HT1080 (cell line): Measurements from ENCODE around the gene BAHCC1. TPM values are rescaled to one million over a fixed set of nuclear protein-coding genes. Genes with fewer than 3 reads are reported as not detected.

ENCODE experiments used
- DNase-seq: peaks from one replicate; pipeline ENCODE4 v3.0.0-alpha.2; 2015; ENCODE audit warnings: low read depth
- total RNA-seq: library from RNA; depleted of rRNA; stranded (reverse); fragments of >200 nt; shearing (Covaris generic); gene quantifications from 2 replicates; pipeline ENCODE4 v1.2.3, GENCODE V29; 2014

The BAHCC1 gene
- total RNA-seq, 1 experiment from 2014 or later: 0.43 TPM

DNA sequence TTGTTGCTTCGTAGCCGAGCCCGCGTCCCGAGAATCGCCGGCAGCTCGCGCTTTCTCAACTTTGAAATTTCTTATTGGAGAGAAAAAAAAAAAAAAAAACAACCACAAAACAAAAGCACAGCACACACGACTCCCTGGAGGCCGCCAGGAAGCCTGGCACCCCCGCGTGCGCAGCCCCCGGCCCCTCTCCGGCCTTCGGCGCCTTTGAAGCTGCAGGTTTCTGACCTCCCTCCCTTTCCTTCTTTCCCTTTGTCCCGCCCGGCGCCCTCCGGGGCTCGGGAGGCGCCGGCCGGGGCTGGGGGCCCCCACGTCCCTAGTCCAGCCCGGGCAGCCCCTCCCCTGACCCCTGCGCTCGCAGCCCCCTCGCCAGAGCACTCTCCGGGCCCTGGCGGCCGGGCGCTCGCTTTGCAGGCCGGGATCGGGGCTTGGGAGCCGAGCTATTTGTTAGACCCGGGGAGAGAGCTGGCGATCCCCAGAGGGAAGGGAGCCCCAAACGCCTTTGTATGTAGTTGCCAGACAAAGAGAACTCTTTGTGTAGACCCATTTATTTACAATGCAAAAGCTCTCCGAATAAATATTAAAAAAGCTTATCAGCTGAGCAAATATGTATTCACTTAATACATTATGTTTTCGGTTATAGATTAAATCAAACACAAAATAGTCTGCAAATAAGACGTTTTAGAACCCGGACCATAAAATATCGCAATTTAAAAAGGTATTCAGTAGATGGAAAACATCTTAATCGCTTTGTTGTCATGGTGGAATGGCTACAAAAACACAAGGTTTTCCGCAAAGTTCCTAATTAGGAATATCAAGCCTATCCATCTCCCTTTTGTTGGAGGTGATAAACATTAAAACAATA lies 2.3 kb downstream of the BAHCC1 start:
- DNase-seq: no peak

DNA sequence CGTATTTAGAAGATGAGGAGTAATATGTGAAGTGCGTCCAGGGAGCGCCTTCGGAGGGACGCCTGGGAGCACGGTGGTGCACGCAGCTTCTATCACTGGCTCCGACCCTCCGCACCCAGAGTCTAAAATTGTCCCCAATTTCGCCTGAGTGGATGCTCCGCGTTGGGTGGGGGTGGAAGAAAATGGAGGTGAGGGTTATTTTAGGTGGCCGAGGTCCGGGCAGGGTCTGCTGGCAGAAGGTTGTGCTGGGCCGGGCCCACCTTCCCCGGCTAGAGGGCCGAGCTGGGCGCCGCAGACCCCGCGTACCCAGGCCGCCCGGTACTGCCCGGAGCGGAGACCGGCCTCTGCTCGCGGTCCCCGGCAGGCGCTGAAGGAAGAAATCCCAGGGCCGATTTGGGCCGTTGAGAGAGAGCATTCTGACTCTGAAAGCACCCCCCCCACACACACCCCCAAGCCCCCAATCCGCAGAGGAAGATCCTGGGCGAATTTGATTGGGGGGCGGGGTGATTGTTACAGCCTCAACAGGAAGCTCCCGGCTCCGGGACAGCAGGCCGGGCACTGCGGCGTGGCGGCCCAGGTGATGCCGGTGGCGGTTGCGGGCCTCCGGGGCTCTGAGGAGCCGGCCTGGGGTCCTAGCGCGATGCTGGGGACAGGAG lies 3.0 kb downstream of the BAHCC1 start:
- no peak for DNase-seq

DNA sequence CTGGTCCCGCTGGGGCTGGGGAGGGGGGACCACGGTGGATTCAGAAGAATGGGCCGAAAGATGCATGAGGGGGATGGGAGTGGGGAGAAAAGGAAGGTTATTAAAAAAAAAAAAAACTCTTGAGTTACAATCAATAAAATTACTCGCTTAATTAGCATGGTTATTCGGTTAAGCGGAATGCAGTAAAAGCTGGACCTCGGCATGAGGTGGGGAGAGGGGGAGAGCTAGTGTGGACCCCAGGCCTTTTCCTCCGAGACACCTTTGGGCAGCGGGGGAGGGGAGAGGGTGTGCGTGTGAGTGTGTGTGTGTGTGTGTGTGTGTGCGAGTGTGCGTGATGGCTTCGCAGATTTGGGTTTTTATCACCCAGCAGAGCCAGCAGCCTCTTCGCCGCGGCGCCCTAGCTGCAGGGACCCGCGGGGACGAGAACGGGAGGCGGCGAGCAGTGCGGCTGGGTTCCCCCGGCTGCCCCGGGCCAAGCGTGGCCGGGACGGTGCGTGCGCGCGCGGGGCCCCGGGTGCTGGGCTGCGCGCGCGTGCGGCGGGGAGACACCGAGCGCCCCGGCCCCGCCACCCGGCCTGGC lies 3.7 kb downstream of the BAHCC1 start:
- DNase-seq: no peak

DNA sequence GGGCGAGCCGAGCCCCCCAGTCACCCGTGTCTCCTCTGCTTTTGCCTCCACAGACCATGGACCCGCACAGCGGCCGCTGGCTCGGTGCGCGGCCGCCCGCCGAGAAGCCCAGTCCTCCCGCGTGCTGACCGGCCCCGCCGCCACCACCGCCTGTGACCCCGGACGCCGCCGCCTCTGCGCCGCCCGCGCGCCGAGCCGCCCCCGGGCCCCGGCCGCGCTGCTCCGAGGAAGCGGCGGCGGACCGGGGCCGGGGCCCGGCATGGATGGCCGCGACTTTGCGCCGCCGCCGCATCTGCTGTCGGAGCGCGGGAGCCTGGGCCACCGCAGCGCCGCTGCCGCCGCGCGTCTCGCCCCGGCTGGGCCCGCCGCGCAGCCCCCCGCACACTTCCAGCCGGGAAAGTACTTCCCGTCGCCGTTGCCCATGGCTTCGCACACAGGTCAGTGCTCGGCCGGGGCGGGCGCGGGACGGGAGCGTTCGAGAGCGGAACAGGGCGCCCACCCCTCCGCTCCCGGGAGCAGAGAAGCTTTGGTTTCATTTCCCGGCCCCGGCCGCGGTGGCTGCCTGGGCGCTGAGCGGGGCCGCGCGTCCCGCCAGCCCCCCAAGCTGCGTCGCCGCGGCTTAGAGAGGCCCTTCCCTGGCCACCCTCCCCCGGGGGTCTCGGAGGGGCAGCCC lies 4.4 kb downstream of the BAHCC1 start:
- DNase-seq: no peak

DNA sequence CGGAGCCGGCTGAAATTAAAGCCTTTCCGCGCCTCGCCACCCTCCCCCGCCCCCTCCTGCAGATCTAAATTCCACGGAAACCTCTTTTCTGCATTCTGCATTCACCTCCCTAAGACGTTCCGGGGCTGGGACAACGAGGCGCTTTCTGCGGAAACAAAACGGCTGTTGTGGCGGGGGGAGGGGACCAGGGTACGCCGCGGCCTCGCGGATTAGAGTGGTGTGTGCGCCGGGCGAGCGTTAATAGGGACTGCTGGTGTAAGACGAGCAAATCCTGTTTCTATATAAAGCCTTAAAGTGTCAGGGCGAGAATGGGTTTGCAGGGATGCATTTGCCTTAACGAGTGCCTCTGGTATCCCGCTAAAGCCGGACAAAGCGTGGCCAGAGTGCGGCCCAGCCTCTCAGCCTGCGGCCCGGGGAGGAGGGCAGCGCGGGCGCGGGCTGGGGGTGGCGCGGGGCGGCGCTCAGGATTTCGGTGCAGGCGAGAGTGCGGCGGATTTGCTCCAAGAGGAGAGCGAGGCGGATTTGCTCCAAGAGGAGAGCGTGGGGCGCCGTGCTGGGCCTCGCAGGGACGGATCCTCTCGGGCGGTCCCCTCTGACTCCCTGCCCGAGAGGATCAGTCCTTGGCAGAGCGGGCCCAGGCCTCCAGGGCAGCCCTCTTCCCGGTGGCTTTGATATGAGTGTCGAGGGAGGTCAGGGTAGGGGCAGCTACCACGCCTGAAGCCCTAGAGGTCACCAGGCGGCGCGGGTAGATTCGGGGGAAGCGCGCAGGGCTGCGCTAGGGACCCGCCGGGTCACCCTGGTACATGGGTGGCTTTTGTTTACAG lies 5.1 kb downstream of the BAHCC1 start:
- DNase-seq: no peak

DNA sequence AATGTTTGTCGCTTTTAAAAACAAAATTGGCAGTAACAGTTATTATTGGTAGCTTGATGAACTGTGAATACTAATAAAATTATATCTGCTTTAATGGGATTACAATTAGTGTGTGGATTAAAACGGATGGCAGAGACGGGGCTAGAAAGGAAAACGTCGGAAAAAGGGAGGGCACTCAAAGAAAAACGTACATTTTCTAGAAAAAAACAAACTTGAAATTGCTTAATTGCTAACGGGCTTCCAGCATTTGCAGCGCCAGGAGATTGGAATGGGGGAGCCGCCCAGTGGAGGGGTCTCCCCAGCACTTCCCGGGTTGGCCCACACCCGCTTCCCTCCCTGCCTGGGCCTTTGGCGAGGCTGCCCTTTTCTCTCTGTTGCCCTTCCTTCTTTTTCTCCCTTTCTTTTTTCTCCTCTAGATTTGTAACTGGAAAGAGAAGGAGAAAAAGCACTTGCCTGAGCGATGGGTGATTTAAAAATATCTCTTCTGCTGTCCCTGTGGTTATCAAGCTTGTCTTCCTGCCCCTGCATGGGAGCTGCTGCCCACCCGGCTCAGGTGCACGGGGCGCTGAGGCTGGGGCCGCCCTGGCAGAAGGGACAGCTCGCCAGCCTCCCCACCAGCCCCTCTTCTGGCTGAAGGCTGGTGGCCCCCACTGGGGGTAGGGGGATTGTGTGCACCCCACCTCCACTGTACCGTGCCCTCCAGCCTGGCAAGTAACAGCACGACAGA lies 5.9 kb downstream of the BAHCC1 start:
- no peak for DNase-seq

DNA sequence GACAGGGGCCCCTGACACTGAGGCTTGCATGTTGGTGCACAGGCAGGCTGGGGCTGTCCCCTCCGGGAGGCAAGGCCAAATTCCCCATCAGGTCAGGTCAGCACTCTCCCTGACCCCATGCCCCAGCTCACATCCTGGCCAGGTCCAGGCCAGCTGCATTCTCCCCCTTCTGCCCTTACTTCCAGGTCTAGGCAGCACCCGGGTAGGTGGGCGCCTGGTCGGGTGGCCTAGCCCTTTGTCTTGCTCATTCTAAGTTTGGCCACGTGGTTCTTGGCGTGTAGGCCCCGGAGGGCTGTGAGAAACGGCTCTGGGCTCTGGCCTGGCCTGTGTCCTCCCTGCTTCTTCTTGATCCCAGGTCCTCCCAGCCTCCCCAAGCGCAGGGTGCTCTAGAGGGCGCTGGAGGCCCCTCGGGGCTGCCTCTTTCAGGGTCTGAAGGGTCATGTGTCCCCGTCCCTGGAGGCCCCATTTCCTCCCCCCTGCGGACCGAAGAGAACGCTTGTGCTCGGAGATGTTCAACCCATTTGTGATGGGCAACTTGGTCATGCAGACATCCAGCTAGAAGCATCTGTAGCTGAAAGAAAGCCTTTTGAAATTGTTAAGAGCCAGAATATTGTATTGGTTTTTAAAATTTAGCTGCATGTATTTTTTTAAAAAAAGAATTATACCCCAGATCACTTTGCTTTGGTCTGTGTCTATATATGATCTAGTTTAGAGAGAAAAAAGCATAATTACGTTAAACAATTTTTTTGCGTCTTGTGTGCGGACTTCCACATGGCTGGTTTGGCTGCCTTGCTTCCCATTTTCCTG lies 6.7 kb downstream of the BAHCC1 start:
- DNase-seq: no peak

DNA sequence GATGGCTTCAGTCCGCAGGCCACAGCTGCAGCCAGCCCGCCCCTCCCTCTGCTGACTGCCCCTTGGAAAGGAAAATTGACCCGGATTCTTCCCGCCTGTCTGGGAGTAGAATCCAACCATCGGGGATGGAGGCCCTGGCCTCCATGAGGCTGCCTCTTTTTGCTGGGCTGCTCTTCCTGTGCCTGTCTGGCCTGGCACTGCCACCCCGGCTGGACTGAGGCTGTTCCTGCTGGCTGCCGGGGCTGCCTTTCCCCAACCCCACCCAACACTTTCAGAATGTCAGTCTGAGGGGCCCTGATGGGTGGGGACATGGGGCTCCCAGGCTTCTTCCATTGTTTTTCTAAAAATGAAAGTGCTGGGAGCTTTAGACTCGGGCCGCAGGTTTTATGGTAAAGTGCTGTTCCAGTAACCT lies 7.3 kb downstream of the BAHCC1 start:
- no peak for DNase-seq

DNA sequence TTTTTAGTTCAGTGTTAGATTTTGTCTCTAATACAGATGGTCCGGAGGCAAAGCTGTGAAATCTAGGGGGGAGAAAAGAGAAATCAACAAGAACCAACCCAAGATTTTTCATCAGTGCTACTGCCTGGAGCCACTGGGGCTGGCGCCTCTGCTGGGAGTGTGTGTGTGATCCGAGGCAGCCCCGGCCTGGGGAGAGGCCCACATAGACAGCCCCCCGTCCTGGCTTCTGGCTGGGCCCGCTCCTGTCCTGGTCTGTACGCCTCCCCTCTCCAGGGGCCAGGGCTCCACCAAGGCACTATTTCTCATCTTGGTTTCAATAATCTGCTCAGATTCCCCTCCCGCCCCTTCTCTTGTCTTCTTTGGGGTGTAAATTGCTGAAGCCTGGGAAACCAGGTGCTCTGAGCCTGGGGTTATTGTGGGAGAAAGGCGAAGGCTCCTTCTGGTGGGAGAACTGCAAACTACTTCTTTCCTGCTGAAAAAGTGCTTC lies 7.8 kb downstream of the BAHCC1 start:
- DNase-seq: no peak

DNA sequence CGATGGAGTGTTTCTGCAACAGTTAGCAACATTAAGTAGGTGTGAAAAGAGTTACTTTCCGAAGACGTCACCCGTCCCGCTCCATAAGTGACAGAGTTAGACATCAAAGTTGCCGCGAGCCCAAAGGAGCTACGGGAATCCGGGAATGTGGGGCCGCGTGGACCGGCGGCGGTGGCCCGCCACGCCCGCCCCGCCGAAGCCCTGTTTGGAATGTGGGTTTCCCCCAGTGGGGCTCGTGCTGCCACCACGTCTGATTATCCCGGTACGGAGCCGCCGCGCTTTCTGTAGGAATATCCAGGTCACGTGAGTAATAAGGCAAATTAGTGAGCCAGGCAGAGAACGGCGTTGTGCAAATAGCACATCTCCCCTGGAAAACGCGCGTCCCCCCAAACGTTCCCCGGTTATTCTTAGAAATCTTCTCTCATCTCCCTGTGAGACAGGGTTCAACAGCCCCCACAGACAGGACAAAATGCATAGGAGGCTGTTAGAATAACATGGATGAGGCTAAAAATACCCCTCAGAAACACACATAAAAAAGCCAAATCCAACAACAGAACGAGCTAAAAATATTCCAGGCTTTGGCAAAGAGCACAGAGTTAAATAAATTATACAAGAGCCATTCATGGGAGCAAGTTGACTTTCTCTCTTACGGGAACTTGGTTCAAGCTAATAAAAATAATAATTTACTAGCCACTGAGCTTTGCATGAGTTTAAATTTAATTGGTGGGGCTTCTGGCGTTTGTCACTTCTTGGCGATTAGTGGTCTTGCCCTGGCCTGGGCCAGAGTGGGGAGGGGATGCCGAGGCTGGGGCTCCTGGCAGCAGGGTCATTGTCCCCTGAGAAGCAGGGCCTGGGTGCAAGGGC lies 8.6 kb downstream of the BAHCC1 start:
- no peak for DNase-seq

DNA sequence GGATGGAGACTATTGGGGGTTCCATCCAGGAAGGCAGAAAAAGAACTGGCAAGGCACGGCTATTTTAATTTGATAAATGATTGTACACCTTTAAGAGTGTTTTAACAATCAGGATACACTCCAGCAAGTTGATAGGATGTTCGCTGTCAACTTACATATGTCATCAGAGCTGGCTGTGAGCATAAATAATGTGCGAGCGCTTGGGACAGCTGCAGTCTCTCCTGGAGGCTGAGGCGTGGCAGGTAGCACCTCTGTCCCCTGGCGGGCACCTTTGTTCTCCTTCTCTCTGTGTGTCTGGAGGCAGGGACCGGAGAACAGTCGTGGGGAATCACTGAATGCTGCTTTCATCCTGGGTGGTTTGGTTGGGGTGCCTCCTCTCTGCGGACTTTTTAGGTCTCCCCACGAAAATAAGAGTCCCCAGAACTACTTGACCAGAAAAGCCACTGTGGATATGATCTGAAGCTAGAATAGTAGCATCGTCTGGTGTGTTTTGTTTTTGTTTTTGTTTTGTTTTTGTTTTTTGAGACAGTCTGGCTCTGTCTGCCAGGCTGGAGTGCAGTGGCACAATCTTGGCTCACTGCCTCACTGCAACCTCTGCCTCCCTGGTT lies 9.4 kb downstream of the BAHCC1 start:
- no peak for DNase-seq

DNA sequence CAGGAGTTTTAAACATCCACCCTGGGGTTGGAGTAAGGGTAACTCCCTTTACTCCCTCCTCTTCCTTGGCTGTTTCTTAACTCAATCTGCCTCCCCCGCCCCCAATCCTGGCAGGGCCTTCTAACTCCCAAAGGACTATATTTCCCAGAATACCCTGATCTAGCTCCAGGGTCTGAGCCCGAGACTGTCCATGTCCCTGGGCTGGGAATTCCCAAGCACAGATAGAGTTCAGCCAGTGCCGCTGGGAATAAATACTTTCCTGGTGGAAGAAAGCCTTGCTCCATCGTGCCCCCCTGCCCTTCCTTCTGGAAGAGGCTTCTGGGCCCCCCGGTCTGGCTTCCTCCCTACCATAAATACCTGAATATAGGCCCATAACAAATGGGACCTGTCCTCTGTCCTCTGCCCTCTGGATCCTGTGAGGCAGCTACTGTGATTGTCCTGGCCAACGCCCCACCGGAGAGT lies 10.2 kb downstream of the BAHCC1 start:
- no peak for DNase-seq

DNA sequence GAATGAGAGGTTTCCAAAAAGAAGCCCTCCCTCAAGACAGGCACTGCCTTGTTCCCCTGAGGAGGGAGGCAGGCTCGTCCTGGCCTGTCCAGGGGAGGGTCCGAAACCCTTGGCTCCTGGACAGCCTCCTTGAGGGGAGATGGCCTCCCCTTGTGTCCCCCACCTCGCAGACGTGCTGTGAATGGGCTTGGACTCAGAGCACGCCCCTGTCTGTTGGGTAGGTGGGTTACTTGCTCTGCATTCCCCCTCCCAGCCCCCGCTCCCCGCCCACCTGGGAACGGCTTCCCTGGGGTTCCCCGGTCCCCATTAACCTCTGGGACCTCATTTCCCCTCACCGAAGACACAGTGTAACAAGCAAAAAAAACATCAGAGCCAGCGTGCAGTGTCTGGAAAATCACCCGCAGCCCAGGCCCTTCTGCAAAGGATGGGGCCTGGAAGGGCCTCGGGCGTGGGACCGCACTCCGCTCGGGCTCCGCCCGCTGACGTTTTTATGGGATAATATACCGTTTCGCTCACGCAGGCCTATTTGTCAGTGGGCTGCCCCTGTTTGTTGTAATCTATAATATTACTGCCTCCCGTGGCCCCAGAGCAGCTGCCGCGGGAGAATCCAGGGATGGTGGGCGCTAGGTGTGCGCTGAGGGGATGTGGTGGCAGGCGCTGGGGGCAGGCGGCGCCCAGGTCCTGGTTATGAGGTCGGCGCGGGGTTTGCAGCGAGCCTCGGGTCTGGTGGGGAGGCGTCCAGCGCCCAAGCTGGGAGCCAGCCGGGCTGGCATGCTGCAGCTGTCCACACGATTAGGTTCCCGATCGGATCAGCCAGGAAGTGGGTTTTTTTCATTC lies 11.1 kb downstream of the BAHCC1 start:
- no peak for DNase-seq

DNA sequence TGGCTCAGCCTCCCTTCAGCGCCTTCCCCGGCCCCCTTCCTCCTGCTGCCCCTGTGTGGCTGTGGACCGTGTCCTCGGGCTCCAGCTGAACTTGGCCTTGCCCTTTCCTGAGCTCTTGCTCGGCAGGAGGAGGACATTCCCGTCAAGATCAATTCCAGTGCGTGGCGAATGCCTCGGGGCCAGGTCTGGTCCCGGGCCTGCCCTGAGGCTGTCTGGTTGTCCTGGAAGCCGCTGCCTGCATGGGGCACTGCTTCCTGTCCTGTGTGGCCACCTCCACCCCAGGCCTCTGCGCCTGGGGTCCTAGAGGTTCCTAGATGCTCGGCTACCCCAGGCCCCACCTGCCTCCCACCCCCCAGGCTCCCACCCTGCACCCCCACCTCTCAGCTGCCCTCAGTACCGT lies 12.8 kb downstream of the BAHCC1 start:
- DNase-seq: no peak

DNA sequence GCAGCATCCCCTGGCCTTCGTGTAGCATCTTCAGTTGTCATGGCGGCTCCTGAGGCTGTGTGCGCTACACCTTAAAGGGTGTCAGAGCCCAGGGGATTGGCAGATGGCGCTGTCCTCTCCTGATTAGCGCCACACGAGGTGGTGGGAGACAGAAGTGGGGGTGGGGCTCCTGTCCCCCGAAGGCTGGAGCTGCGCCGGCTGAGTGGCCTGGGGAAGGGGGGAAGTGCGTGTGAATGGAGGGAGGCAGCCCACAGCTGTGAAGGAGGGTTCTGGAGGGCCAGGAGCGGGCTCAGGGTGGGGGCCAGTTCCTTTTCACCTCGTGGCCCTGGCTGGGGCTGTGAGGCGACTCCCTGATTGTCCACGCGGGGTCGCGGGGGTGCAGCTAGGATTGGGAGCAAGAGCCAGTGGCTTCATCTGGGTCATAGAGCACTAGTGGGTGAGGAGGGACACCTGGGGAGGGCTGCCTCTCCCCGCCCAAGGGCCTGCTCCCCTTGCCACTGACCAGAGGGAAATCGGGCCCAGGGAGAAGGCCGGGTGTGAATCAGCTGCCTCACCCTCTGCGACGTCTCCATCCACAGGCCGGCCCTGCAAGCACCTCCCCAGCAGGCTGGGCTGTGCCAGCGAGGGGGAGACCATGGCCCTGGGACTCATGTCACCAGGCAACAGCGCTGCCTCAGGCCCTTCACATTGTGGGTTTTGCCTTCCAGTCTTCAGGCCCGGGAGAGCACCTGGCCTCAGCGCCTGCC lies 14.1 kb downstream of the BAHCC1 start:
- DNase-seq: no peak

DNA sequence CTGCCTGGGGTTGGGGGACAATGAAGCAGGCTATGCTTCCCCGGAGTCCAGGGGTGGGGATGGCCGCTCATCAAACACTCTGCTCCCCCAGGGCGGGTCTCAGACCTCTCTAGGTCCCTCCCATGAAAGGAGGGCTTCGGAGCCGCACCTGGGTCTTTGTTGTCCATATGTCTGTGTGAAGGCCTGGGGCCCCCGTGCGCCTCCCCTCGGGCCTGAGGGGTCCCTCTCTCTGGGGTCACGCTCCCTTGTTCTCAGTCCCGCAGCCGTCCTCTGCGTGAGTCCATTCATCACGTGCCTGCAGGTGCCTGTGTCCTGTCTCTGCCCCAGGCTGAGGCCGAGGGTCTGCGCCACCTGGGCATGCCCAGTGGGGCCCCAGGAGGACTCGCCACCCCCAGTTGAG lies 15.6 kb downstream of the BAHCC1 start:
- DNase-seq: no peak
